ENCODE measurements around the gene FAM180A. TPM values are rescaled to one million over a fixed set of nuclear protein-coding genes. Genes with fewer than 3 reads are reported as not detected.

Gene FAM180A
- total and polyA plus RNA-seq, 2 donors (not counting 1 experiment from before 2014, with no cell fraction given) = not detected

- Mint-ChIP-seq H3K4me3 (no peak overlapping the region), H3K4me1 (no peaks in the 10 kb centered on the region), H3K9me3 (ENCODE audit: insufficient read depth) (no peaks in the 10 kb centered on the region), H3K27ac (no peak overlapping the region), H3K27me3 (peaks cover 10% of the 10 kb centered on the region)
- Histone ChIP-seq H3K4me1 (ENCODE audit: control insufficient read depth in 2 of 2, insufficient read depth in 2 of 2, low read length in 2 of 2) (no peaks in the 10 kb centered on the region), H3K27ac (ENCODE audit: low read length in 2 of 2) (no peak overlapping the region), H2AFZ (ENCODE audit: insufficient read depth, low read depth, low read length, poor library complexity, severe bottlenecking) (no peak overlapping the region), H3K4me3 (ENCODE audit: control extremely low read depth in 1 of 5, extremely low read depth in 1 of 5, insufficient read depth in 1 of 5, low read depth in 2 of 5, low read length in 4 of 5) (no peak overlapping the region), H3K27me3 (replicated peaks in 1 of 4; ENCODE audit: control extremely low read depth in 1 of 4, control insufficient read depth in 3 of 4, insufficient read depth in 4 of 4, low read length in 3 of 4) (no peaks in the 10 kb centered on the region), H3K9me3 (ENCODE audit: control extremely low read depth in 1 of 3, control insufficient read depth in 2 of 3, insufficient read depth in 1 of 3, low read length in 2 of 3) (no peaks in the 10 kb centered on the region), H3K36me3 (replicated peaks in 1 of 2; ENCODE audit: control extremely low read depth in 1 of 2, control insufficient read depth in 1 of 2, extremely low read depth in 1 of 2, insufficient read depth in 2 of 2, low read length in 1 of 2) (no peaks in the 10 kb centered on the region), H3K4me2 (replicated peaks; ENCODE audit: low read depth, low read length, poor library complexity, severe bottlenecking) (no peak overlapping the region), H3K79me2 (ENCODE audit: control insufficient read depth, insufficient read depth, low read length) (no peaks in the 10 kb centered on the region), H3K9ac (ENCODE audit: low read length) (no peak overlapping the region), H4K20me1 (ENCODE audit: control insufficient read depth, insufficient read depth, low read length, poor library complexity, severe bottlenecking) (no peaks in the 10 kb centered on the region)
- no peak for DNase-seq
- no peak for ATAC-seq (ENCODE audit: low read depth)
- CTCF ChIA-PET = no interaction called here
- intact Hi-C loops (cut with micrococcal nuclease) = no loop called here
- TF ChIP-seq CTCF (IDR thresholded peaks at IDR 0.05) (no peak), EZH2 (IDR thresholded peaks at IDR 0.05; ENCODE audit: borderline replicate concordance, insufficient read depth, low read depth, low read length, poor library complexity, severe bottlenecking) (no peak)
- 100% methylated on average over 3 of the region's 8 CpGs for WGBS (ENCODE audit: insufficient coverage)
- POLR2A ChIA-PET = no interaction called here
Observed at GRCh38 chr7:135747366-135747765, 1.2 kb downstream of the FAM180A start.

- TF ChIP-seq EZH2 (IDR thresholded peaks at IDR 0.05; ENCODE audit: borderline replicate concordance, insufficient read depth, low read depth, low read length, poor library complexity, severe bottlenecking) (no peak), CTCF (IDR thresholded peaks at IDR 0.05) (no peak)
- ATAC-seq (ENCODE audit: low read depth) = no peak
- Mint-ChIP-seq H3K4me3 (no peak overlapping the region), H3K9me3 (ENCODE audit: insufficient read depth) (no peaks in the 10 kb centered on the region), H3K4me1 (no peaks in the 10 kb centered on the region), H3K27ac (no peak overlapping the region), H3K27me3 (peaks cover 10% of the 10 kb centered on the region)
- H3K27ac ChIP-seq (ENCODE audit: low read length in 2 of 2) = no peak overlapping the region
- DNase-seq = no peak
- no peaks in the 10 kb centered on the region for H3K4me1 ChIP-seq (ENCODE audit: control insufficient read depth in 2 of 2, insufficient read depth in 2 of 2, low read length in 2 of 2)
- no peaks in the 10 kb centered on the region for H3K27me3 ChIP-seq (replicated peaks in 1 of 4; ENCODE audit: control extremely low read depth in 1 of 4, control insufficient read depth in 3 of 4, insufficient read depth in 4 of 4, low read length in 3 of 4)
- no peaks in the 10 kb centered on the region for H4K20me1 ChIP-seq (ENCODE audit: control insufficient read depth, insufficient read depth, low read length, poor library complexity, severe bottlenecking)
- no peak overlapping the region for H3K4me2 ChIP-seq (replicated peaks; ENCODE audit: low read depth, low read length, poor library complexity, severe bottlenecking)
- H2AFZ ChIP-seq (ENCODE audit: insufficient read depth, low read depth, low read length, poor library complexity, severe bottlenecking) = no peak overlapping the region
- POLR2A ChIA-PET = no interaction called here
- WGBS (ENCODE audit: insufficient coverage) = 84% methylated on average over 8 of the region's 9 CpGs
- intact Hi-C loops (cut with micrococcal nuclease) = no loop called here
- H3K4me3 ChIP-seq (ENCODE audit: control extremely low read depth in 1 of 5, extremely low read depth in 1 of 5, insufficient read depth in 1 of 5, low read depth in 2 of 5, low read length in 4 of 5) = no peak overlapping the region
- H3K9me3 ChIP-seq (ENCODE audit: control extremely low read depth in 1 of 3, control insufficient read depth in 2 of 3, insufficient read depth in 1 of 3, low read length in 2 of 3) = no peaks in the 10 kb centered on the region
- H3K79me2 ChIP-seq (ENCODE audit: control insufficient read depth, insufficient read depth, low read length) = no peaks in the 10 kb centered on the region
- CTCF ChIA-PET = no interaction called here
- no peak overlapping the region for H3K9ac ChIP-seq (ENCODE audit: low read length)
- H3K36me3 ChIP-seq (replicated peaks in 1 of 2; ENCODE audit: control extremely low read depth in 1 of 2, control insufficient read depth in 1 of 2, extremely low read depth in 1 of 2, insufficient read depth in 2 of 2, low read length in 1 of 2) = no peaks in the 10 kb centered on the region
Observed at GRCh38 chr7:135745703-135746312, 2.8 kb downstream of the FAM180A start.

Measured in B cell (primary cell).